GM12875 (cell line): ENCODE measurements around the gene BANF2.

ENCODE experiments used
- H3K4me3 ChIP-seq: one replicate; pipeline ENCODE4 v1.5.1; 2011; ENCODE audit warnings: low read depth, low read length, control low read depth
- TF ChIP-seq, protein P1 (sequence below): IDR thresholded peaks from 2 replicates; pipeline ENCODE4 v1.5.1; 2011; ENCODE audit warnings: low read depth, mild to moderate bottlenecking, control low read depth, inconsistent platforms, low read length, moderate library complexity, borderline replicate concordance; ENCODE audit not compliant: insufficient read depth

BANF2 gene

DNA sequence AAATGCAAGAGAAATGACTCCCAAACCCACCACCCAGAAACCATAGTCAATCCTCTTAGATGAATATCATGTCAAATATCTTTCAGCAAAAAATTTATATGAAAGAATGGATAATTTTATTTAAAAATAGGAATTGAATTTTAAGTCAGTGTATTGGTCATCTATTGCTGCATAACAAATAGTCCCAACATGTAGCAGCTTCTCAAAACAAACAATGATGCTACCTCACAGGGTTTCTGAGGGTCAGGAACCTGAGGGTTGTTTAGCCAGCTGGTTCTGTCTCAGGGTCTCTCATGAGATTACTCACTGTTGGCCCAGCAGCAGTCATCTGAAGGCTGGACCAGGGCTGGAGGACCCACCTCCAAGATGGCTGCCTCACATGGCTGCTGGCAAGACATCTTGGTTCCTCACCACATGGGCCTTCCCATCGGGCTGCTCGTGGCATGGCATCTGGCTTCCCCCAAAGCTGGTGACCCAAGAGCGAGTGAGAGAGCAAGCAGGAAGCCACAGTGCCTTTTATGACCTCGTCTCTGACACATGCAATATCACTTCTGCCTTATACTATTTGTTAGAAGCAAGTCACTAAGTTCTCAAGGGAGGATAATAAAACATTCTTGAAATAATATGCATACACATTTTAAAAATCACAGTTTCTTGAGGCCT is 36.3 kb downstream of the BANF2 start:
- H3K4me3 ChIP-seq, result no peak overlapping the region
- TF ChIP-seq, protein P1, sequence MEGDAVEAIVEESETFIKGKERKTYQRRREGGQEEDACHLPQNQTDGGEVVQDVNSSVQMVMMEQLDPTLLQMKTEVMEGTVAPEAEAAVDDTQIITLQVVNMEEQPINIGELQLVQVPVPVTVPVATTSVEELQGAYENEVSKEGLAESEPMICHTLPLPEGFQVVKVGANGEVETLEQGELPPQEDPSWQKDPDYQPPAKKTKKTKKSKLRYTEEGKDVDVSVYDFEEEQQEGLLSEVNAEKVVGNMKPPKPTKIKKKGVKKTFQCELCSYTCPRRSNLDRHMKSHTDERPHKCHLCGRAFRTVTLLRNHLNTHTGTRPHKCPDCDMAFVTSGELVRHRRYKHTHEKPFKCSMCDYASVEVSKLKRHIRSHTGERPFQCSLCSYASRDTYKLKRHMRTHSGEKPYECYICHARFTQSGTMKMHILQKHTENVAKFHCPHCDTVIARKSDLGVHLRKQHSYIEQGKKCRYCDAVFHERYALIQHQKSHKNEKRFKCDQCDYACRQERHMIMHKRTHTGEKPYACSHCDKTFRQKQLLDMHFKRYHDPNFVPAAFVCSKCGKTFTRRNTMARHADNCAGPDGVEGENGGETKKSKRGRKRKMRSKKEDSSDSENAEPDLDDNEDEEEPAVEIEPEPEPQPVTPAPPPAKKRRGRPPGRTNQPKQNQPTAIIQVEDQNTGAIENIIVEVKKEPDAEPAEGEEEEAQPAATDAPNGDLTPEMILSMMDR, result no peak

DNA sequence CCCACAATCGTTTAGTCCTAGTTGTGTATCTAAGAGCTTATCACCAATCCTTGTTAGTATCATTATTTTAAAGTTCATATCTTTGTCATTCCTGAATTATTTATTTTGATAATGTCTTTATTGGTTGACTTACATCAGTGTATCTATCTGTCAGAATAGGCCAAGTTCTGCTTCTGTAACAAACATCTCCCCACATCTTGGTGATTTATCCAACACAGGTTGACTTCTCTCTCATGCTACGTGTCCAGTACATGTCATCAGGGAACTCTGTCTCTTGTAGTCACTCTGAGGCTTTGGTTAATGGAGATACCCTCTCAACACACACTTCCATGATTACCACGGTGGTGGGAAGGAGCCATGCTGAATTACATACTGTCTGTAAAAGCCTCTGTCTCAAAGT is 38.4 kb downstream of the BANF2 start:
- H3K4me3 ChIP-seq, result no peak overlapping the region
- TF ChIP-seq, protein P1, result no peak

DNA sequence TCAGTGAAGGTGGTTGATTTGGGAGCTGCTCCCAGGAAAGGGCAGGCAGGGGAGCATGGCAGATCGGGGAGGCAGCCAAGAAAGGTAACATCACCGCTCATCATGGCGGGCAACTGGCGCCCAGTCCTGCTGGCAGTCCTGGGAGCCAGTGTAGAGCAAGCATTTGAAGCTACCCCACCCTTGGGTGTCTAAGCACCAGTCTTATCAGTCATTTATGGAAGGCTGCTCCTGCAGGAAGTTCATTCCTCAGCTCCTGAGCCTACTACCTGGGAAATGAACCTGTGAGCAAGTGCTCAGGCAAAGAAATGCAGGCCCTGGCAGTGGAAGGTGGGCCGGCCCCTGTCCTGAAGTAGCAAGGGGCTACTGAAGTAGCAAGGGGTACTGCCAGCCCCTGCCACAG is 41.5 kb downstream of the BANF2 start:
- H3K4me3 ChIP-seq, result no peak overlapping the region
- TF ChIP-seq, protein P1, result no peak

DNA sequence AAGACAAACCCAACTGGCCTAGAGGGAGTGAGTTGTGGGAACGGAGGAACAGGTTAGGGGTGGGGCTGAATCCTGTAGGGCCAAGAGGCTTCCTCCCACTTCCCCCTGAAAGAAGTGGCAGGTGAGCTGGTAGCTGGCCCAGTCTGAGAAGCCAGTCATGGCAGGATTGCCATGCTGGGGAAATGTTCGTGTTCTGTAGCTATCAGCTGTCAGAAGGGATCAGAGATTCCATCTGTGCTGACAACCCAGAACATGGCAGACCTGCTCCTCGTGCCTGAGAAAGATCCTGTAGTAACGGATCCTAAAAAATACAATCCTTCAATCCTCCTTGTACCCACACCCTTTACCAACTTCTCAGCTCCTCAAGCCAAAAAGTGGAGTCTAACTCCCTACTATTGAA is 43.0 kb downstream of the BANF2 start:
- no peak overlapping the region for H3K4me3 ChIP-seq
- TF ChIP-seq, protein P1, result no peak

DNA sequence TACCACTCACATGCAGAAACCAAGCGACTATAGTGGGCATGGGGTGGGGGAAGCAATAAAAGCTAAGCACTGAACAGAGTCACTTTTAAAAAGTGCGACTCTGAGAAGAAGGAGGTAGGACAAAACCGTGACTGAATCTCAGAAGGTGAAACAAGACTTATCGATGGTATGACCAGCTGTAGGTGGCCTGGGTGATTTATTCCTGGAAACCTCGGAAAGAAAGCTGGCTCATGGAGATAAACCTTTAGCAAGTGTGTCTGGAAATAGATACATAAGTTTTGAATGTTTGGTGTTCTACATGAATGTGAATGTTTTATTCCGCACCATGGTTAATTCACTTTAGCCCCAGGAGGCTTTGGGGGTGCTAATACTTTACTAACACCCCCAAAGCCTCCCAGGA is 43.9 kb downstream of the BANF2 start:
- TF ChIP-seq, protein P1, result no peak
- no peak overlapping the region for H3K4me3 ChIP-seq

DNA sequence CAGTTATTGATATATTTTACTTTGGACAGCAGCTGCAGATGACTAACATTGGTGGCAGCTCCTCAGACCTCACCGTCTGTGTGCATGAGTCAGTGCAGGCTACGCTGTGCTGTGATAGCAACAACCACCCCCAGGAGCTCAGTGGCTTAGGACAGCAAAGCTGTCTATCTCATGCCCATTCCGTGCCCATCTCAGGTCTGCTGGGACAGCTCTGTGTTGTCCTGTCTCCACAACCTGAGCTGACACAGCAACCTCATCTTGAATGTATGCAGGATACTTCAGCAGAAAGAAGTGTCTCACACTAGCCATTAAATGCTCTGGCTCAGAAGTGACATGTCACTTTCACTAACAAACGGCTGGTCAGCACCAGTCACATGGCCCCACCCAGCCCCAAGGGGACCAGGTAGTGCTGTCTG is 47.7 kb downstream of the BANF2 start:
- TF ChIP-seq, protein P1, result no peak
- no peak overlapping the region for H3K4me3 ChIP-seq

DNA sequence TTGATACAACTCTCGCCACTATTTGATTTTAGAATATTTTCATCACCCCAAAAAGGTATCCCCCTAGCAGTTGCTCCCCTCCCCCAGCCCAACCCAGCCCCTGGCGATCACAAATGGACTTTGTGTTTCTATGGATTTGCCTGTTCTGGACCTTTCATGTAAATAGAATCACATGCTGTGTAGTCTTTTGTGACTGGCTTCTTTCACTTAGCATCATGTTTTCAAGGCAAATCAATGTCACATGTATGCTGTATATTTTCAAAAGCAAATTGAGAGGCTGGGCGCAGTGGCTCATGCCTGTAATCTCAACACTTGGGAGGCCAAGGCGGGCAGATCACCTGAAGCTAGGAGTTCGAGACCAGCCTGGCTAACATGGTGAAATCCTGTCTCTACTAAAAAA is 48.5 kb downstream of the BANF2 start:
- no peak overlapping the region for H3K4me3 ChIP-seq
- TF ChIP-seq, protein P1, result no peak
